Measurements from ENCODE around the gene IL36RN. TPM values are rescaled to one million over a fixed set of nuclear protein-coding genes. Genes with fewer than 3 reads are reported as not detected.

Gene IL36RN
- total RNA-seq (2014; rRNA removed; shearing (Covaris generic)), result not detected in 2 replicates

- DNase-seq (ENCODE audit: low read depth), result no peak
Observed at GRCh38 chr2:113058998-113059960, at the start of gene IL36RN. TSS of gene IL36RN (plus strand) at chr2:113059198. CDS start at chr2:113059439, 241 bp downstream.

- DNase-seq (ENCODE audit: low read depth), result no peak
Observed at GRCh38 chr2:113009622-113010021, 49.4 kb upstream of the IL36RN start.

- DNase-seq (ENCODE audit: low read depth), result peak; percentile 79
Observed at GRCh38 chr2:113010088-113010487, 48.9 kb upstream of the IL36RN start.

DNA sequence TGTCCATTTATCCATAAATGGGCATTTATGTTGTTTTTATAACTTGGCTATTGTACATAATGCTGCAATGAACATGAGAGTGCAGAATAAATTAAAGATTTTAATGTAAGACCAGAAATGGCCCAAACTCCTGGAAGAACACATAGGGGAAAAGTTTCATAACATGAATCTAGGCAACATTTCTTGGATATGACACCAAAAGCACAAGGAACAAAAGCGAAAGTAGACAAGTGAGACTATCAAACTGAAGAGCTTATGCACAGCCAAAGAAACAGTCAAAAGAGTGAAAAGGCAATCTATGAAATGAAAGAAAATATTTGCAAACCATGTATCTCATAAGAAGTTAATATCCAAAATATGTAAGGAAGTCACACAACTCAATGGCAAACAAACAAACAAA is 47.9 kb upstream of the IL36RN start:
- DNase-seq (ENCODE audit: low read depth), result peak; percentile 28

GRCh38 chr2:113012436-113013335 is 46.3 kb upstream of the IL36RN start:
- DNase-seq (ENCODE audit: low read depth), result peak; percentile 69

DNA sequence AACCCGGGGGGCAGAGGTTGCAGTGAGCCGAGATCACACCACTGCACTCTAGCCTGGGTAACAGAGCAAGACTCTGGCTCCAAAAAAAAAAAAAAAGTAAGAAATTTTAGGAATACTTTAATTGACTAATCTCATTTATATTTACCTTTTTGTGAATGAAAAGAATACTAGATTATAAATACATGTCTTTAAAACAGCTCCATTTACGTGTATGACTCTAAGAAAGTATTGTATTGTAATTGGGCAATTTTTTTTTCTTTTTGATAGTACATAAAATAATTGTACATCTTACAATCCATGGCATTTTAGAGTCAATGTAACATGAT is 45.7 kb upstream of the IL36RN start:
- no peak for DNase-seq (ENCODE audit: low read depth)

DNA sequence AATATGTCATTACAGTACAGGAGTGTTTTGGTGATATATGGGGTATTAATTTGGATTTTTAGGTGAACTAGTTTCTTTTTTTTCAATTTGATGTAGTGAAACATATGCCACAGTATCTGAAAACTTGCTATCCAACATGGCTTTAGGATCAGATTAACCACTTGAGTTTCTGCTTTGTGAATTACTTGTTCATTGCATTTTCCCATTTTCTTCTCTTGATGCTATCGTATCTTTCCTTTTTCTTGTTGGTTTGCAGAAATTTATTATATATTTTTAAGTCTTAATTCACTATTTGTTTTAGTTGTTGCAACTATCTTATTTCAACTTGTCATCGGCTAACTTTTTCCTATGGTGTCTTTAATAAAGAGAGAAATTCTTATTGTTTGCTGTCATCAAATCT is 44.9 kb upstream of the IL36RN start:
- no peak for DNase-seq (ENCODE audit: low read depth)

- DNase-seq (ENCODE audit: low read depth), result no peak
Observed at GRCh38 chr2:113015042-113015441, 44.0 kb upstream of the IL36RN start.

- DNase-seq (ENCODE audit: low read depth), result no peak
Observed at GRCh38 chr2:113015655-113016054, 43.3 kb upstream of the IL36RN start.

DNA sequence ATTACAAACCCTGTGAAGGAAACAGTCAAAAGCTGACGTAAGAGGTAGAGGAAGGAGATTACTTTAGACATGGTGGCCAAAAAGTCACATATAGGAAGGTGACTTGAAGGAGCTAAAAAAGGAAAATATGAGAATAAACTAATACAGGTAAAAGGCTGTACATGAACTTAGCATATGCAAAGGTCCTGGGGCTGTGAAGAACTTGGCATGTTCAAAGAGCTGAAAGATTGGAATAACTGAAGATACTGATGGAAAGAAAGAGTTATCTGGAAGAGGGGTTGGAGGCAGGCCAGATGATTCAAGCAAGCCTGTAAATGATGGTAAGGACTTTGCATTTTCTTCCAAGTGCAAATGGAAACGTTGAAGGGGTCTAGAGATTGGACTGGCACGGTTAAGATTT is 40.5 kb upstream of the IL36RN start:
- no peak for DNase-seq (ENCODE audit: low read depth)

DNA sequence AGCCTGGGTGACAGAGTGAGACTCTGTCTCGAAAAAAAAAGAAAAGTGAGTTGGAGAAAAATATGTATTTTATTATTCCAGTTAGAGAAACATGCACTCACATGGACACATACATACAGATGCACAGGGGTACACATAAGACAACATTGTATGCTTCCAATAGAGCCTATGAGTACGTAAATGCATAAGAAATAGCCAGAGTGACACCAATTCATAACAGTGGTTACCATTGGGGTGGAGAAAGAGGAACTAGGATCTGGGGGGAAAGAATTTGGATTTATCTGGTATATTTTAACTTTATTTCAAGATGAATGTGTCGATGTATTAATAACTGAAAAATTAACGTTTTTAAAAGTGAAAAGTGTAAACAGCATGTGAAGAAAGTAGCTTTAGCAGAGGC is 37.7 kb upstream of the IL36RN start:
- no peak for DNase-seq (ENCODE audit: low read depth)

GRCh38 chr2:113024764-113025163 is 34.2 kb upstream of the IL36RN start:
- DNase-seq (ENCODE audit: low read depth), result no peak

DNA sequence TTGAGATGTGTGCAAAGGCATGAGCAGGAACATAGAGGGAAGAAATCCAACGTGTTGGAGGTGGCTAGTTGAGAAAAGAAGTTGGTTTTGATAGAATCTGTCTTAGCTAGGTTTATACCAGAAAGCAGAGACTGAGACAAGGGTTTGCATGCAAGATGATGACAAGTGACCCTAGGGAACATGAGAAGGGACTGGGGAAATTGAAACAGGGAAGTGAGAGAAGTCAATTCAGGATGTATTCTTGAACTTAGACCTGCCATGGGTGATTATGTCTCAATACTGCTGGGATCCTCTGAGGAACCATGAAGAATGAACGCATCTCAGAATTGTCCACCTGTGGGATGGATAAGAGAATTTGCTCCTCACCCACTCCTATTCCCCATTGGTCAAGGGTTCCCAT is 33.3 kb upstream of the IL36RN start:
- DNase-seq (ENCODE audit: low read depth), result no peak

GRCh38 chr2:113027691-113028090 is 31.3 kb upstream of the IL36RN start:
- no peak for DNase-seq (ENCODE audit: low read depth)

- no peak for DNase-seq (ENCODE audit: low read depth)
Observed at GRCh38 chr2:113028112-113028511, 30.9 kb upstream of the IL36RN start.

GRCh38 chr2:113032737-113033136 is 26.3 kb upstream of the IL36RN start:
- no peak for DNase-seq (ENCODE audit: low read depth)

DNA sequence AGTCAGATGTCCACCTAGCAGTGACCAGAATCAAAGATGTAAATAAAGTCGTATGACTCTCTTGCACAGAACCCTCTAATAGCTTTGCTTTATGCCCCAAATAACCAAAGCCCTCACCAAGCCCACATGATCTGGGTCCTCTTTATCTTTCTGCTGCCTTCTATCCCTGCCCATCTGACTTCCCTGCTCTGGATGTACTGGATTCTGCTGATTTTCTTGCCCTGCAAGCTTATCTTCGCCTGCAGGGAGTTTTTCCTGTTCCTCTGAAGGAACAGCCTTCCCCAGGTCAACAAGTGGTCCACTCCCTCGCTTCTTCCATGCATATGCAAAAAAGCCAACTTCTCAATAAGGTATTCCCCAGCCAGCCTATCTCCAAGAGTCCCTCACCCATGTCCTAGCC is 25.0 kb upstream of the IL36RN start:
- no peak for DNase-seq (ENCODE audit: low read depth)

DNA sequence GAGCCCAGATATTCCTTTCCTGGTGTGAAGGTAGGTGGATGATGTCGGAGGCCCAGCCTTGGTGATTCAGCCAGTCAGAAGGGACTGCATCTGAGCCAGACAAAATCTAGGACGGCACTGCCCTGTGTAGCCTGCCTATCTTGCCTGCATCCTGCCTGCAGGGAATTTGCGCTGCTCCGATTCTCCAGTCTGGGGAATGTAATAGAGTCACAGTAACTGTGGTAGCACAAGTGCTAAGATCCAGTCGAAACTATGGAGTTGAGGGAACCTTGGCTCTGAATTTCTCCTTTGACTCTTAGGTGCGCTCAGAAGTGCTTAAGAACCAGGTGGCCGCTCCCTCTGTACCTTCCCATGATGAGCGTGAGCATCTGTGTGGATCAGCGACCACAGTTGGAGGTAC is 22.2 kb upstream of the IL36RN start:
- DNase-seq (ENCODE audit: low read depth), result no peak

DNA sequence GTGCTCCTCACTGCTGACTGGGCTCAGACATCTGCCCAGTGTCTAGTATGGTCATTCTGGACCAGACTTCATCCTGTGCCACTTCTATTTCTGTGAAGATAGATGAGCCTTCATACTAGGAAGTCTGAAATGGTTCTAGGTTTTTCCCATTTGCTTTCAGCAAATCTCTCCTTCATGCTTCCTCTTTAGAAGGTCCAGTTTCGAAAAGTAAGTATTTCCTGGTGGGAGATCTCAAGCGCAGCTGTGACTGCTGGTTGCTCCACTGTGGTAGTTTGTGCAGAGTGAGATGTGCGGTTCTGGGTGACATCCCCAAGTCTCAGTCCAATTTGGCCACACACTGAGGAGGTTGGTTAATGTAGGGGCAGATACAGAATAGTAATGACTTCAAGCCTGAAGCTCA is 20.7 kb upstream of the IL36RN start:
- no peak for DNase-seq (ENCODE audit: low read depth)

DNA sequence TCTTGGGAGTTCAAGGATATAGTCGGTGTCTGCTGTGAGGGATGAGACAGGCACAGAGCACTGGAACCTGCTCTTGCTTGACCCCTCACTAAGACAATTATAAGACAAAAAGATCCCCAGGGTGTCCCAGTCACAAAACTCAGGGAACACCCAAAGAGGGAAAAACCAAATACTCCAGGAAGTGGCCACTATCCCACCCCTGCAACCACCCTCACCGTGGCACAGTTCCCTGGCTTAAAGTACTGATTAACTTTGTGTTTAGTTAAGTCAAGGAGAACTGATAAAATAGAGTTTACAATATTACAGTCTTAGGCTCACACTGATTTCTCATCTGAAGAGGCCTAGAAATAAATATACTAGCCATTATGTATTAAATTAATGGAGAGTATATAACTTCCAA is 19.8 kb upstream of the IL36RN start:
- DNase-seq (ENCODE audit: low read depth), result no peak

- DNase-seq (ENCODE audit: low read depth), result no peak
Observed at GRCh38 chr2:113039719-113040118, 19.3 kb upstream of the IL36RN start.

DNA sequence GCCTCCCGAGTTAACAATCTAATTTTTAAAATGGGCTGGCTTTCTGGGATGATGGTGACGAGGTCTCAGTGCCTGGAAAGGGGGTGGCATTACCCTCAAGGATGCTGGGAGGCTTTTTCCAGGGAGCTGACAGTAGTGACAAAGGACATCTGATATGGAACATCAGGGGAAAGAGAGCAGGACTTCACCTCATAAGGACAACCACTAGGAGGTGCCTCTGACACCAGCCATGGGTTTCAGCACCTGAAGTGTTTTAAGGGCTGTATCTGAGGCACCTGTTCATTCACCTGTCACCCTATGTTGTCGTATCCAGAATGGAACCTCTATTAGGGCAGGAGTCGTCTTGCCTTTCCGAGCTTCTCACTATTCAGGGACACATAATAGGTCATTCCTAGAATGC is 17.1 kb upstream of the IL36RN start:
- DNase-seq (ENCODE audit: low read depth), result no peak

- no peak for DNase-seq (ENCODE audit: low read depth)
Observed at GRCh38 chr2:113046465-113046864, 12.5 kb upstream of the IL36RN start.
